ENCODE results near the gene MYH16.
"Not testable (repeated sequence)": the region's sequence is repeated elsewhere in the genome, so short reads cannot be mapped to it uniquely, and the experiment has no call there.

The MYH16 gene

GRCh38 chr7:99305473-99306260, 33.0 kb downstream of the MYH16 start:
- DNase-seq (ENCODE audit: low read depth in 3 of 3) = no peak

GRCh38 chr7:99308461-99309074, 35.9 kb downstream of the MYH16 start:
- DNase-seq (ENCODE audit: low read depth in 3 of 3) = no peak

GRCh38 chr7:99309111-99309510, 36.5 kb downstream of the MYH16 start:
- DNase-seq (ENCODE audit: low read depth in 3 of 3) = no peak

GRCh38 chr7:99310004-99310403, 37.4 kb downstream of the MYH16 start:
- no peak for DNase-seq (ENCODE audit: low read depth in 3 of 3)

GRCh38 chr7:99311702-99312101, 39.1 kb downstream of the MYH16 start:
- DNase-seq (ENCODE audit: low read depth in 3 of 3) = no peak

GRCh38 chr7:99312316-99313203, 39.9 kb downstream of the MYH16 start:
- DNase-seq (ENCODE audit: low read depth in 3 of 3) = peak; percentile 46 to 65 (median 60)

GRCh38 chr7:99313204-99313573, 40.5 kb downstream of the MYH16 start:
- no peak for DNase-seq (ENCODE audit: low read depth in 3 of 3)

- peak in 2 of 3 donors; percentile 27 to 43 for DNase-seq (ENCODE audit: low read depth in 3 of 3)
Observed at GRCh38 chr7:99314504-99314903, 41.9 kb downstream of the MYH16 start.

GRCh38 chr7:99320371-99320770, 47.7 kb downstream of the MYH16 start:
- no peak for DNase-seq (ENCODE audit: low read depth in 3 of 3)

- not testable (repeated sequence) for DNase-seq (ENCODE audit: low read depth in 3 of 3)
Observed at GRCh38 chr7:99322659-99323058, 50.0 kb downstream of the MYH16 start.

GRCh38 chr7:99324559-99324958, 51.9 kb downstream of the MYH16 start:
- no peak for DNase-seq (ENCODE audit: low read depth in 3 of 3)

- DNase-seq (ENCODE audit: low read depth in 3 of 3) = no peak
Observed at GRCh38 chr7:99325001-99325493, 52.4 kb downstream of the MYH16 start.

- DNase-seq (ENCODE audit: low read depth in 3 of 3) = peak; percentile 81 to 90 (median 82)
Observed at GRCh38 chr7:99325592-99326407, 53.2 kb downstream of the MYH16 start, which contains the start of gene ARPC1A. TSS of gene ARPC1A (plus strand) at chr7:99325898. CDS start at chr7:99333354, 7,456 bp downstream.

- DNase-seq (ENCODE audit: low read depth in 3 of 3) = no peak
Observed at GRCh38 chr7:99326408-99326782, 53.8 kb downstream of the MYH16 start.

GRCh38 chr7:99330314-99330961, 57.8 kb downstream of the MYH16 start:
- DNase-seq (ENCODE audit: low read depth in 3 of 3) = peak in 1 of 3 donors; percentile 8

GRCh38 chr7:99331002-99331401, 58.4 kb downstream of the MYH16 start:
- peak in 1 of 3 donors; percentile 8 for DNase-seq (ENCODE audit: low read depth in 3 of 3)

- no peak for DNase-seq (ENCODE audit: low read depth in 3 of 3)
Observed at GRCh38 chr7:99339595-99339994, 67.0 kb downstream of the MYH16 start.

GRCh38 chr7:99340659-99341058, 68.0 kb downstream of the MYH16 start:
- DNase-seq (ENCODE audit: low read depth in 3 of 3) = no peak

GRCh38 chr7:99344061-99344647, 71.5 kb downstream of the MYH16 start:
- DNase-seq (ENCODE audit: low read depth in 3 of 3) = no peak

GRCh38 chr7:99350641-99351040, 78.0 kb downstream of the MYH16 start:
- DNase-seq (ENCODE audit: low read depth in 3 of 3) = not testable (repeated sequence)
